HG03097 (cell line): ENCODE results near the gene EYA4.

Experiments
- ATAC-seq: cut with Tn5 transposase; IDR thresholded peaks from one replicate; pipeline ENCODE4 v1.9.1; 2021; ENCODE audit not compliant: unreplicated experiment, low FRiP score

EYA4 gene, protein sequence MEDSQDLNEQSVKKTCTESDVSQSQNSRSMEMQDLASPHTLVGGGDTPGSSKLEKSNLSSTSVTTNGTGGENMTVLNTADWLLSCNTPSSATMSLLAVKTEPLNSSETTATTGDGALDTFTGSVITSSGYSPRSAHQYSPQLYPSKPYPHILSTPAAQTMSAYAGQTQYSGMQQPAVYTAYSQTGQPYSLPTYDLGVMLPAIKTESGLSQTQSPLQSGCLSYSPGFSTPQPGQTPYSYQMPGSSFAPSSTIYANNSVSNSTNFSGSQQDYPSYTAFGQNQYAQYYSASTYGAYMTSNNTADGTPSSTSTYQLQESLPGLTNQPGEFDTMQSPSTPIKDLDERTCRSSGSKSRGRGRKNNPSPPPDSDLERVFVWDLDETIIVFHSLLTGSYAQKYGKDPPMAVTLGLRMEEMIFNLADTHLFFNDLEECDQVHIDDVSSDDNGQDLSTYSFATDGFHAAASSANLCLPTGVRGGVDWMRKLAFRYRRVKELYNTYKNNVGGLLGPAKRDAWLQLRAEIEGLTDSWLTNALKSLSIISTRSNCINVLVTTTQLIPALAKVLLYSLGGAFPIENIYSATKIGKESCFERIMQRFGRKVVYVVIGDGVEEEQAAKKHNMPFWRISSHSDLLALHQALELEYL

DNA sequence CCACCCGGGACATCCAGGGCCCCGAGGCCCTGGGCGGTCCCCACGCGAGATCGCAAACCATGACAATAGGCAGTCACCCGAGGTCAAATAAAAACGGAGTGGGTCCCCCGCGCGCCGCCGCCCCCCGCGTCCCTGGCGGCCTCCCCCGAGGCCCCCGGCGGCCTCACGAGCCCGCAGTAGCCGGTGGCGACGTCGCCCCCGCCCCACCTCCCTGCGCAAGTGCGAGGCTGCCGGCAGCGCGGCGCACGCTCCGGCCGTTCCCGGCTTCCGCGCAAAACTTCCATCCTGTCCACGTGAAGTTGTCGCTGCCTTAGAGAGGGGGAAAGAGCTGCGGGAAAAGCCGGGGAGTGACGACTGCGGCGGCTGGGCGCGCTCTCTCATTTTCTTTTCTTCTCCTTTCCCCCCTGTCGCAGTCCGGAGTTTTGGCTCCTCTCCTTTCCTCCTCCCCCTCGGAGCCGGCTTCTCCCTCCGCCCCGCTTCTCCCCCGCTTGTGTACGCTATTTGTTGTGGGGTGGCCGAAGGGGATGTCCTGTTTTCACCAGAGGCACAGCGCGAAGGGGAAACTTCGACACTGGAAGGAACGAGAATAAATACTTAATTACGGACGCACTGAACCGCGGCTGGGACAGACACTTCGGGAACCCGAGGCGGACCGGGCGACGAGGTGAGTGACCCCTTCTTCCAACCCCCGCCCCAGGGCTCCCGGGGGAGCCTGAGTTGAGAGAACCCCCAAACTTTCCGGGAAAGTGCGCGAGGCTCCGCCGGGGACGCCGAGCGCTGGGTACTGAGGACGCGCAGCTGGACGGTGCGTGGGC is at the start of gene EYA4:
EYA4 (plus strand) TSS at position 272 of the 815 bp plus-strand sequence. CDS start 33,424 bp downstream, outside the sequence.
- ATAC-seq: no peak

DNA sequence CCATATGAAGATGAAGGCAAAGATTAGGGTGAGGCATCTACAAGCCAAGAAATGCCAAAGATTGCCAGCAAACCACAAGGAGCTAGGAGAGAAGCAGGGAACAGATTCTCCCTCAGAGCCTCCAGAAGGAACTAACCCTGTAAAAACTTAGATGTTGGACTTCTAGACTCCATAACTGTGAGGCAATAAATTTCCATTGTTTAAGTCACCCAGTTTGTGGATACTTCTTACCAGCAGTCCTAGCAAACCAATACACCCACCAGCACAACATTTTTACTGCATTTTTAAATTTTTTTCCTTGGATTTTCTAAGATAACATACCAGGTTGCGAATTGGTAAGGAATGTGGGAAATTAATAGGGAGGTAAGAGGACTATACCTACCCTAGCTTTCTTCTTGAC is 47.8 kb upstream of the EYA4 start:
- no peak for ATAC-seq

DNA sequence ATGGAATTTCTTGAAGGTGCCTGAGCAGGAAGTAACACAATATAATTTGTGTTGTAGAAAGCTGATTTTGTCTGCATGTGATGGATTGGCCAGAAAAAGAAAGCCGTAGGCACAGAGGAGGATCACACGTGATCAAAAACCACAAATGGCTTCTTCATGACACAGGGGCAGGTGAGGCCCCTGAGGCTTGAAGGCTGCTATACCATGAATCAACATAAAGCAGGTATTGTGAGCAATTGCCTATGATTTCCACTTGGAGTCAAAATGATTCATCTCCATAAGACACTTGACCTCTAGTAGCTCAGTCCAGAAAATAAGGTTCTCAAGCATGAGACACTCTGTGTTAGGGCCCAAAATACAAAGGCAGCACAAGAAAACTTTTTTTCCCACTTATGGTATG is 42.4 kb upstream of the EYA4 start:
- no peak for ATAC-seq

DNA sequence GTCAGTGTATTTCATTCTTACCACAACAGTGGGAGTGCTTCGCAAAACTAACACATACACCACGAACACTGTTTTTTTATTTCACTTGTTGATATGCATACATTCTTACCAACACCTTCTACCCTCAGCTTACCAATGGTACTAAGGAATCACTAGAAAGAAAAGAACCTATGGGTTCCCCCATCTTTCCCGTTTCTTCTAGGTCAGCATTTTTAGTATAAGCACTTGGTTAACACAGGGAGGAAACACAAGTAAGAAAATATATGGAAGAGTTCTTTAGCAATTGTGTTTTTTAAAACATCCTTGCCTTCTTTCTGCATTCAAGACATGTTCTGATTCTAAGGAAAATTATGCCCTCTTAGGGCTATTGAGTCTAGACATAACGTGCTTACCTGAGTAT is 39.9 kb upstream of the EYA4 start:
- ATAC-seq: no peak

DNA sequence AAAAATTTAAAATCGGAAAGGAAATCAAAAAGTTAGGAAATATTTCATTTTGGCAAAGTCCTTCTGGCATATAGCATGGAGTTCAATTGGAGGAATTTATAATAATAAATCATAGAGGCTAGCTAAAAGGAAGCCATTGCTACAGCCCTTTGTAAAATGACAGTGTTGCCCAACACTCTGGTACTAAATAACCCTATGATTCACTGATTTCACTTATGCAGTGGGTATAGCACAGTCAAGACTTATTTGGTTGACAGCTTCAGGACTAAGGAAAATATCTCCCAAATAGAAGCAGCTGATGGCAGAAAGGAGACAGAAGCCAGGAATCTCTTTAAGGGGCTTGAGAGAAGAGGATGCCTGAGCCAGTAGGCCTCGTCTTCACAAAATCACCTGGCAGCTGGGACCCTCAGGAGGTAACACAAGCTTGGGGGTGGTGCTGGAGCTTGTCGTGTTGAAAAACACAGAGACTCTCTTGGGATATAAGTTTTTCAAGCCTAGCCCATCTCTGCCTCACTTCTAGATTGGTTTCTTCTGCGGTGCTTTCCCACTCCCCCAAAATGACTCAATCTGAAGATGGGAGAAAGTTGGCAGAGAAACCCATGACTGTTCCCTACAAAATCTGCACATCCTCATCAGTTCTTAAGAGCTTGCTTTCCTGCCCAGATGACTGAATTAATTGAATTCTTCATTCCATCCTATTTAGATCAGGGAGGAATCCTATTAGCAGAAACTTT is 38.4 kb upstream of the EYA4 start:
- ATAC-seq: no peak

DNA sequence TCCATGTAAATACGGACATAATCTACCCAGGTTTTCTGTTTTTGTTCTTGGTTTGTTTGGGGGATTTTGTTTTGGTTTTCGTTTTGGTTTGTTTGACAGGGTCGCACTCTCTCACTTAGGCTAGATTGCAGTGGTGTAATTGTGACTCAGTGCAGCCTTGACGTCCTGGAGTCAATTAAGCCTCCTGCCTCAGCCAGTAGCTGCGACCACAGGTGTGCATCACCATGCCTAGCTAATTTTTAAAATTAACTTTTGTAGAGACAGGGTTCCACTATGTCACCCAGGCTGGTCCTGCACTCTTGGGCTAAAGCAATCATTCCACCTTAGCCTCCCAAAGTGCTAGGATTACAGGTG is 37.8 kb upstream of the EYA4 start:
- ATAC-seq: no peak

DNA sequence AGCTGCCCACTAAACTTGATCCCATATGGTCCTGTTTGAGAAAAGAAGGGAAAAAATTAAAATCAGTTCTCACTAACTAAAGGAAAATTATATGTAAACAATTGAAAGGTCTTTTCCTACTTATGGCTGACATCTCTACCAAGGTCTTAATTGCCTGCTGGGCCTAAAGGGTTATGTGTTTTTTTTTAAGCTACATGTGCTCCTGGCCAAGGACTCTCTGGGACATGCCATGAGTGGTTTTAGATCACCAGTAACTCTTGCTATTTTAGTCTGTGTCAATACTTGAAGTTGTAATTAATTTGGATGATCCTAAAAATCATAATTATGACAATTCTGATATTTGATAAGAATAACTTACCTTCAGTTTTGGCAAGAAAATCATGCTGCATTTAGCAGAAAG is 35.9 kb upstream of the EYA4 start:
- ATAC-seq: no peak

DNA sequence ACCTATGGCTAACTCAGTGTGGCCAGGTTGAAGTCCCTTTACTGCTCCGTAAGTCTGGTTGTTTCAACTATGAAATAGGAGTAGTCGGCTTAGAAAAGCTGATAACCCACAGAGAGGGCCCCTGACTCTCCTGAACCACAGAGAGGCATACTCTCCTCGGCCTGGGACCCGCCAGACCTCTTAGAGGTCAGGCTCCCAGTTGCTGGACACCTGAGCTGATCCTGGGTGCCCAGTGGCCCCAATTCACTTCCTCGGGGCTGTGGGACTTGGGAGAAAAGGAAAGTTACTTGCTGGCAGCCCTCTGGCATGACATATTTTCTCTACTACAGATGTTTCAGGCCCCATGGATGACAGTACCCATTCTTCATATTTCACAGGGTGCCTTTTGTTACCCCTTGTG is 34.2 kb upstream of the EYA4 start:
- ATAC-seq: no peak

DNA sequence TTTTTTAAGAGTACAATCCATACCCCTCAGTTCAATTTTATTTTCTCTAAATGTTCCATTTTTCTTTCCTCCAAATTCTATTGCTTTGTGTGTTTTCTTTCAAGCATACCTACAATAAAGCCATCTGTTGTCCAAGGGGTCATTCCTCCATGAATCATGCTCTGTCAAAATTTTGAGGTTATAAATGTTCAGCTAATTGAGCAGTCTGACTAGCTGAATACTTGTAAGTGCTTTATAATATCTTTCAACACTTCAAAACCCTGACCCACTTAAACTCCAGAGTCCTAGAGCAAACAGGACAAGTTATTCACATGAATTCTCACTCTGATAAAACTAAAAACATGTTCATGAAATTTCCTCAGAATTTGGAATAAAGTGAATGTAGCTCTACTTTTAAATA is 33.4 kb upstream of the EYA4 start:
- no peak for ATAC-seq

DNA sequence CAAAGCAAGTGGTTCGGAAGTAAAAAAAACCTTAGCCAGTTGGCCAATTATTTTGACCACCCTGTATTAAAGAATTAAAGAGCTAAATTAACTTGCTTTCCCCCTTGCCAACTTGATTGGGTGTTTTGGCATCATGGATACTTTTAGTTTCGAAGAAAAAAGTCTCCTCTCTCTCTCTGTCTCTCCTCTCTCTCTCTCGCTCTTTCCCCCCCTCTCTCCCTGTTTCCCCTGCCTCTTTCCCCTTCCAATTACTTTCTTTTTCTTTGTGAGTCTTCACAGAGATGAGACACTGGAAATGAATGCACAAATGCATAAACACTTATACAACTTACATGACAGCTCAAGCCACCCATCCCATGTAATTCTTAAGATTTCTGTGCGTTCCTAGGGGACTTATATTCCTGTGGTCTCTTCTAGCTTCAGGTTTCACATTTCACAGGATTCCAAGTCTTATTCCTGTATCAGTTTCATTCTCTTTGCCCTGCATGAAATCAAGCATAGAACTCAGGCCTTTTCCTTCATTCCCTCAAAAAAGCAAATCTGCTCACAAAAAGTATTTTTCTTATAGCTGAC is 32.9 kb upstream of the EYA4 start:
- ATAC-seq: no peak

DNA sequence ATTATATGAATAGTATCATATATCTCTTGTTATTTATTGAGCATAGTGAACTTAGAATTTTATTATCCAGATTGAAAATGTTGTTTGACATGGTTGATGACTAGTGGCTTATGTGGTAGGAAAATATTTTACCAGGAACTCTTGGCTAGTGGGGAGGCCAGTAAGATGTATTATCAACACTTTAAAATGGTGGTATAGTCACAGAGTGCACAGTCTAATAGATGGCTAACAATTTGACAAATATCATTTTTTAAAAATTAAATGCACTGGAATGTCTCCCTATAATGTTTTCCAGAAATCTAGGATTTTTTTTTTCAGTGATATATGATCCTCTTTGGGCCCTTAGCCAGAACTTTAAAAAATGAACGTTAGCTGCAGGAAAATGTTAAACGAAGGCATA is 26.9 kb upstream of the EYA4 start:
- no peak for ATAC-seq

DNA sequence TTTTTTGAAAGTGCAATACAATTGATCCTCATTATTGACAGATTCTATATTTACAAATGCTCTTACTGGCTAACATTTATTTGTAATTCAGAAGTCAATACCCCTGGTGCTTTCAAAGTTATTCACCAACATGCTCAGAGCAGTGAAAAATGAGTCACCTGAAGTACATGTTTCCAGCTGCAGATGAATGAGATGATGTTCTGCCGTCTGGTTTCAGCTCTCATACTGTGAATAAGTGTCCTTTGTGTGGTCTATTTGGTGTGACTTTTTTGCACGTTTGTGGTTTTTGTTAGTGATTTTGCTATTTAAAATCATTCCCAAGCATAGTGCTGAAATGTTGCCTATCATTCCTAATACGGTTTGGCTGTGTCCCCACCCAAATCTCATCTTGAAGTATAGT is 22.3 kb upstream of the EYA4 start:
- ATAC-seq: no peak

DNA sequence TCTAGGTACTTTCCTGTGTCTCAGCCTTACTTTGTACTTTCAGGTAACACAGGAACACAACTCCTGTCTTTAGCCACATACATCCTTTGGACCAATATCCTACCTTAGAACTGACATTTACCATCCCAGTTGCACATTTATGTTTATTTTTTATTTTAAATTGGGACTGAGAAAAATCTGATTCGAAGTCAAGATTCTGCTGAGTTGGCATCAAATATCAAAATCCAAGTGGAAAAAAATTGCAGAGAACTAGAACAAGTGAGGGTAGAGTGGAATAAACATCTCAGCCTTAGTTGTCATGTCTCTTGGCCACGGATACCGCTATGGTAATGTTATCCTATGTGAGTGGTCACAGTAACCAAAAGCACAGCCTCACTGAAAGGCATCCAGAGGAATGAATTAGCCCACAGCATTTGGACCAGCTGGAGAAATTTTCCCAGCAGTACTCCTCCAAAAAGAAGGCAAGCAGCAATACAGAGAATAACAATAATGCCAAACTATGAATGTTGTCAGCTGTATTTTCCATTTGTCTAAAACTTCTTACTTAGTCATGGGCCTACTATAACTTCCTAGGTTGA is 17.6 kb upstream of the EYA4 start:
- ATAC-seq: no peak

DNA sequence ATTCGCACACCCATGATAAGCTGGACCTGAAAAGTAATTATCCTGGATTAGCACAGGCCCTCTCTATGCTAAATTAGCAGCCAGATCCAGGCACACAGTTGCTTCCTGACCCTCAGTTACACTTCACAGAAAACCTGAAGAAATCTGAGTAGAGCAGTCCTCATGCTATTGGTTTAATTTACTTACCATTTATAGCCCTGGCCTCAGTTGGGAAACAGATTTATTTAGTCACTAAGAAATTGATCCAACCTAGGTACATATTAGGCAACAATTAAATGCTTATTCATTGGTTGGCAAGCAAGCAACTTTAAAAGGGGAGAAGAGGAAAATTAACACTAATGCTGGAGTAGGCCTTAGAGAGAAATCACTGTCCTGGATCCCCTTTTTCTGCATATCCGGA is 15.6 kb upstream of the EYA4 start:
- ATAC-seq: no peak

DNA sequence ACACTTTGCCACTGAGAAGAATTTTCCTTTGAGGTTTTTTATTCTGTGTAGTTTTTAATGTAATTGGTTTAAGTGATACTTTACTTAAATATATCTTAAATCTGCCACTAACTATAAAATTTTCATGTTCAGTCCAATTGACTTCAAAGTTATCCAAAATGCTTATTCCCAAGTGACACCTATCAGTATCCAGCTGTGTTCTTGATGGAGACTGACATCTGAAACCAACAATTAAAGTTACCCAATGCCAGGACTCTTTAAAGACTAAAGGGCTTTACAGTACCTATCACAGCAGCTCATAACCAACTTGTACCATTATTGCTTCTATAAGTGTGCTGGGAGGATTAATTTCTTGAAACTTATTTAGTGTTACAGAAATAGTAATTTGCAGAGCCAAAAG is 13.8 kb upstream of the EYA4 start:
- ATAC-seq: no peak

DNA sequence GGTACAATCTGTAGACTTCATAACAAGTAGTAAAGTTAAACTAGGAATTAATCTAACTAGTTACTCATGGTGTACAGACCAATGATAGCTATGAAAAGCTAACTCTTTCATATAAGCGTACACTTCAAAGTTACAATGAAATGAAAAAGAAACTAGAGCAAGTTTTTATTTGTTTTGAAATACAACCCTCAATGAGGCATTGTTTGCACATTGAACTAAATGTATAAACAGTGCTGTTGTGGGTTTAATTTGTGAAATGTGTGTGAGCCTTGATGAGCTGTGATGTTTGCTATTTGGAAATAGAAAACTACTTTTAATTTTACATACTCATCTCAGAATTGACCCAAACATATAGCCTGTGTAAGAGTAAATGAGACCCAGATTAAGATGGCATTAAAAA is 11.1 kb upstream of the EYA4 start:
- ATAC-seq: no peak

DNA sequence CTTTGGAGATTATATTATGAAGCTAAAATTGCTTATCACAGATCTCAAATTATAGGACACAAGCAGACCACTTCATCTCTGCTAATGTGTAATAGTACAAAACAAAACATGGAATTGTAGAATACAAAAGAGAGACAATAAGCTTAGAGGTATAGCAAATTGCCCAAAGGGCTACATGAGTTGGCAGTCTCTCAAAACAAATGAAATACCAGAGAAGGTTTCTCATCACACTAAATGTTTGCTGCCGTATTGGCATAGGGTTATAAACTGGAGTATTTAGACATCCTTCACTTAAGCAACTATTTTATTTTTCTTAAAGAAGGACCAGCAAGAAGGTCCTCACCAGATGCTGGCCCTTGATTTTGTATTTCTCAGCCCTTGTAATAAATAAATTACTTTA is 5.9 kb upstream of the EYA4 start:
- no peak for ATAC-seq

DNA sequence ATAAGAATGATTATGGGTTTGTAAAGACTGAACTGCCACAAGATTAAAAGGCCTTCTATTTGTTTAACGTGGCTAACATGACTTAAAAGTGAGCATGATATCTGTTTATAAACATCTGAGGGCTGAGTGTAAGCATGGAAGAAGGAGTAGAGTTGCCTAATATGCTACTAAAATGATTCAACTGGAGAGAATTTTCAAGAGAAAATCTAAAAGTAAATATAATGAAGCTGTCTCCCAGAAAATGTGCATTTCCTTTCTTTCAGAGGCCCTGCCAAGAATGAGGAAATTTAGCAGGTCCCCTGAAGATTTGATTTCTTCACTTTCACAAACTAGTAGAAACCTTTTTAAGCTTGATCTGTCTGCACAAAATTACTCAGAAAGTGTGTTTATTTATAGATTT is 4.2 kb upstream of the EYA4 start:
- ATAC-seq: no peak

DNA sequence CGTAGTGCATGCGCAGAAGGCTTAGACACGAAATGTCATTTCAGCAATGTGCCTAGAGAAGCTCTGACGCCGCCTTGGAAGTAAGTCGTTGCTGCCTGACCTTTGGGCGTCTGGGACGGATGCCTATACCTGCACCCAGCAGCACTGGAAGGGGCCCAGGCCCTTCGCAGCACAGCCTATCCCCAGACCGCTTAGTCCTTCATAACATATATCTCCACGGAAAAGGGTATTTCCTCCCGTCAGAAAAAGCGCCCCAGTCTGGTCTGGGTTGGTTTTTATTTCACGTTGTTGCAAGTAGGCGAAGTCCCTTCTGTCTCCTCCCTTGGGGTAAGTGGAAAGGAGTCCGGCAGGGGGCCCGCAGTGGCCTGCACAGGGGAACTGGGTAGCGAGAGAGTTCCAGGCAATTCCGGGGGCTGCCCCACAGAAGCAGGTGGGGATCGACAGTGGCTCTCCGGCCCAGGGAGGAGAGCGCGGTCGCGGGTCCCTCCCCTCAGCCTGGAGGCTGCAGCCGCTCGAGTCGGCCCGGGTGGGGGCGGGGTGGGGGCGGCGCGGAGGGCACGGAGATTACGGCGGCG is 559 bp upstream of the EYA4 start:
- no peak for ATAC-seq
